AG04449 (cell line): Measurements from ENCODE around the gene MRAS.

ENCODE experiments used
- CTCF ChIA-PET: fragments of 350-600 bp; formaldehyde crosslinking; extraction: SDS; loops from one replicate; lab custom pipeline; 2021; ENCODE audit warnings: antibody characterized with exemption; lab: Yijun Ruan, JAX
- POLR2A ChIA-PET: fragments of 400-600, 350-600 bp; formaldehyde crosslinking; extraction: SDS; loops from one replicate; lab custom pipeline; 2020; ENCODE audit warnings: antibody characterized with exemption, inconsistent platforms; lab: Yijun Ruan, JAX
- DNase-seq: peaks from one replicate; pipeline ENCODE4 v3.0.0-alpha.2; 2010; ENCODE audit warnings: low read depth, low spot score
- H3K4me3 ChIP-seq: 2 replicates; pipeline ENCODE4 v1.5.1; 2011; ENCODE audit warnings: low read depth, mild to moderate bottlenecking, control low read depth, low read length
- TF ChIP-seq, protein P1 (sequence below): IDR thresholded peaks from one replicate; pipeline ENCODE4 v1.5.1; 2011; ENCODE audit warnings: mild to moderate bottlenecking, moderate library complexity, low read length, control low read depth, inconsistent platforms; ENCODE audit not compliant: insufficient read depth; ENCODE audit errors: missing control alignments

Gene MRAS

DNA sequence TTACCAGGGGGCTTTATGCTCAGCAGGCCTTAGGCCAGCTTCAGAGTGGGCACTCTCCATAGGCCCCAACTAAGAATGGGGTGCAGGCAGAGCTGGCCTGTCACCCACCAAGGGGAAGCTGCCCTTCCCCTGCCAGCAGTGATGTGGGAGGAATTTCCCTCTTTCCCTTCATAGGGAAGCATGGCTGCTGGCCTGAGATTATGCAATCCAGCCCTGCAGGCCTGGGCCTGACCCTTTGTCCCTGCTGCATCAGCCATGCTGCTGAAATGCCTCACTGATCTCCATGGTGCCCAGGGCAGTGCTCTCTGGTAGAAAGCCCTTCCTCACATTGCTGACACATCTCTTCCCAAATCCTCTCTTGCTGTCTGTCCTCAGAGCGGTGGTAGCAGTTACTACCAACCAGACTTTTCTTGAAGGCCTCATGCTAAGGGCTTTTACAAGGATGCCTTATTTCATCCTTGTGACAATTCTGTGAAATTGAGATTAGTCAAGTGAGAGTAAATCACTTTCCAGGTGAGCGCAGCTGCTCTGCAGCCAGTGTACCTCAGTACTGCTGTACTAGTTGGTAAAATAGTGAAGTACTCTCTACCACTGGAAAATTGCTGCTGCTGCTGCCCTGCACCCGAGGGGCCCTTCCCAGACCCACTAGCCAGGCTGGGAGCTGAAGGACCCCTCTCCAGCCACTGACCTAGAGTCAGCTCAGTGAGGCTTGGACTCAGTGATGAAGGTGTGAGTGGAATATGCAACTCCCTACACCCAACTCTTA, 33.8 kb downstream of the MRAS start:
- ChIA-PET POLR2A (no interaction called here), CTCF (no interaction called here)
- TF ChIP-seq, protein P1, sequence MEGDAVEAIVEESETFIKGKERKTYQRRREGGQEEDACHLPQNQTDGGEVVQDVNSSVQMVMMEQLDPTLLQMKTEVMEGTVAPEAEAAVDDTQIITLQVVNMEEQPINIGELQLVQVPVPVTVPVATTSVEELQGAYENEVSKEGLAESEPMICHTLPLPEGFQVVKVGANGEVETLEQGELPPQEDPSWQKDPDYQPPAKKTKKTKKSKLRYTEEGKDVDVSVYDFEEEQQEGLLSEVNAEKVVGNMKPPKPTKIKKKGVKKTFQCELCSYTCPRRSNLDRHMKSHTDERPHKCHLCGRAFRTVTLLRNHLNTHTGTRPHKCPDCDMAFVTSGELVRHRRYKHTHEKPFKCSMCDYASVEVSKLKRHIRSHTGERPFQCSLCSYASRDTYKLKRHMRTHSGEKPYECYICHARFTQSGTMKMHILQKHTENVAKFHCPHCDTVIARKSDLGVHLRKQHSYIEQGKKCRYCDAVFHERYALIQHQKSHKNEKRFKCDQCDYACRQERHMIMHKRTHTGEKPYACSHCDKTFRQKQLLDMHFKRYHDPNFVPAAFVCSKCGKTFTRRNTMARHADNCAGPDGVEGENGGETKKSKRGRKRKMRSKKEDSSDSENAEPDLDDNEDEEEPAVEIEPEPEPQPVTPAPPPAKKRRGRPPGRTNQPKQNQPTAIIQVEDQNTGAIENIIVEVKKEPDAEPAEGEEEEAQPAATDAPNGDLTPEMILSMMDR = no peak
- no peak for DNase-seq
- H3K4me3 ChIP-seq = no peak overlapping the region

DNA sequence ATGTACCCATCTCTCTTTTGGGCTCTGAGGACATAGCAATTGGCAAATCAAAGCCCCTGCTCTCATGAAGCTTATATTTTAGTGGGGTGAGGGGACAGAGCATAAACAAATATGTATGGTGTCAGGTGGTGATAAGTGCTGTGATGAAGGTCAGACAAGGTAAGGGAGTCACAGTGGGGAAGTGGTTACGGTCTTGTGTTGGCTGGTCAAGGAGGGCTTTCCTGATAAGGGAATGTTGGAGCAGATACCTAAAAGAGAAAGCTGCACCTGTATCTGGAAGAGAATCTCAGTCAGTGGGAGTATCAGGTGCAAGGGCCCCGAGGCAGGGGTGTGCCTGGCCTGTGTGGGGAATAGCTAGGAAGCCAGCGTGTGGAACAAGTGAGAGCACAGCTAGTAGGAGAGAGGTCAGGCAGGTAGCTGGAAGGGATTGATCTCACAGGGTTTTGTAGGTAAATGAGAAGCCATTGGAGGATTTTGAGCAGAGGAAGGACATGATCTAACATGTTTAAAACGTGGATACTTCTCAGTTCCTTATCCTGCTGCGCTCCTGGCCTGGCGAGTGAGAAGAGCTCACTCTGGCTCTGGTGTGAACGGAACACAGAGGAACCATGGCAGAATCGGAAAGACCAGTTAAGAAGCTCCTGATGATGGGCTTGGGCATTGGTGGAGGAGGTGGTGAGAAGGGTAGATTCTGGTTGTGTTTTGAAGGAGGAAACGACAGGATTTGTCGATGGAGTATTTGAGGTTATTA, 35.5 kb downstream of the MRAS start:
- DNase-seq = no peak
- H3K4me3 ChIP-seq = no peak overlapping the region
- ChIA-PET POLR2A (no interaction called here), CTCF (interaction anchor here (1.0 to 1.8 kb wide), 5 partner anchors 33 to 532 kb away, joined by 3 to 6 read pairs (median 4); partner anchors contain the start of gene NME9)
- TF ChIP-seq, protein P1 = no peak

DNA sequence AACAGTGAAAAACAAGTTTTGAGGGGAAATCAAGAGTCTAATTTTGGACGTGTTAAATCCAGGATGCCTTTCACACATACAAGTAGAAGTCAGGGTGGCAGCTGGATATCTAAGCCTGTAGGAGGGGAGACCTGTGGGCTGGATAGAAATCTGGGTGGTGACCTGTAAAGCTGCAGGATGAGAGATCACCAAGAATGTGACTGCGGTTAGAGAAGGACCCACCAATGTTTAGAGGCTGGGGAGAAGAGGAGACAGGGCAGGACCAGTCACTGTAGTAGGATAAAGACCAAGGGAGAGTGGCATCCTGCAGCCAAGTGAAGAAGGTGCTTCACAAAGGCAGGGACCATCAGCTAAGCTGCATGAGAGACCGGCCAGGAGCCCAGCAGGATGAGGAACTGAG, 36.2 kb downstream of the MRAS start:
- H3K4me3 ChIP-seq = no peak overlapping the region
- DNase-seq = no peak
- POLR2A ChIA-PET = no interaction called here
- TF ChIP-seq, protein P1 = no peak
- CTCF ChIA-PET = interaction anchor here (1.3 to 1.8 kb wide), 3 partner anchors 33 to 531 kb away, joined by 3 to 6 read pairs (median 4); partner anchors contain the start of gene NME9

DNA sequence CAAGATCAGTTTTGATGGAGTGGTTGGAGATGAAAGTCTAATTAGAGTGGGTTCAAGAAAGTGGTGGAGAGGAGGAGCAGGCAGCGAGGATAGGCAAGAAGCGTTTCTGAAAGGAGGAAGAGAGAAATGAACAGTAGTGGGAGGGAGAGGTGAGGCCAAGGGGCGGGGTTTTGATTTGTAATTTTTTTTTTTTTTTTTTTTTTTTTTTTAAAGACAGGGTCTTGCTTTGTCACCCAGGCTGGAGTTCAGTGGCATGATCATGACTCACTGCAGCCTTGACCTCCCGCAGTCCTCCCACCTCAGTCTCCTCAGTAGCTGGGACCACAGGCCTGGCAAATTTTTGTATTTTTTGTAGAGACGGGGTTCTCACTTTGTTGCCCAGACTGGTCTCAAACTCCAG, 36.6 kb downstream of the MRAS start:
- no peak for DNase-seq
- ChIA-PET POLR2A (no interaction called here), CTCF (interaction anchor here (1.4 to 1.8 kb wide), 2 partner anchors 32 to 531 kb away, joined by 4 to 6 read pairs; no protein-coding TSS in a partner anchor)
- no peak overlapping the region for H3K4me3 ChIP-seq
- TF ChIP-seq, protein P1 = no peak

- ChIA-PET POLR2A (no interaction called here), CTCF (interaction anchor here (1.0 kb wide), 1 partner anchor 28 kb away, joined by 4 read pairs; no protein-coding TSS in a partner anchor)
- DNase-seq = no peak
- TF ChIP-seq, protein P1 = no peak
- H3K4me3 ChIP-seq = no peak overlapping the region
Measured at GRCh38 chr3:138389144-138389601, 40.8 kb downstream of the MRAS start.
